Upper lobe of right lung (tissue), 1 donor: ENCODE results near the gene RAB37. TPM values are rescaled to one million over a fixed set of nuclear protein-coding genes. Genes with fewer than 3 reads are reported as not detected.

Experiments
- ATAC-seq: fragments of 200-7000 bp; cut with Tn5 transposase; one replicate; pipeline ENCODE4 v1.9.1; 2020; ENCODE audit warnings: mild to moderate bottlenecking, moderate library complexity
- DNase-seq: peaks from one replicate; pipeline ENCODE4 v3.0.0-alpha.2; 2020
- H3K27ac ChIP-seq: fragments of 200-600 bp; one replicate; pipeline ENCODE4 v1.8.0; 2022
- H3K27me3 ChIP-seq: fragments of 200-600 bp; one replicate; pipeline ENCODE4 v1.8.0; 2022; ENCODE audit warnings: mild to moderate bottlenecking
- H3K36me3 ChIP-seq: fragments of 200-600 bp; one replicate; pipeline ENCODE4 v1.8.0; 2022
- H3K4me1 ChIP-seq: fragments of 200-600 bp; one replicate; pipeline ENCODE4 v1.8.0; 2022
- H3K4me3 ChIP-seq: fragments of 200-600 bp; one replicate; pipeline ENCODE4 v1.8.0; 2022; ENCODE audit warnings: mild to moderate bottlenecking
- H3K9me3 ChIP-seq: fragments of 200-600 bp; one replicate; pipeline ENCODE4 v1.8.0; 2022
- intact Hi-C: fragments of 100-400 bp; cut with DNase I; formaldehyde crosslinking; loops from one replicate; pipeline ENCODE4 v1.11.0; 2022
- total RNA-seq: library from RNA; stranded (reverse); fragmentation: NEBNext Ultra II Directional; extraction: Animal tissue kit (Norgen Biotek cat#: 25700); gene quantifications from one replicate; pipeline ENCODE4 v1.2.1, GENCODE V29; 2021
- TF ChIP-seq, protein P1 (sequence below): fragments of 200-600 bp; IDR thresholded peaks from one replicate; pipeline ENCODE4 v1.8.0; 2022; ENCODE audit warnings: antibody characterized with exemption
- donor health status: DM: no; HTN: yes; CAD: no; lungs with severe emphysema.

RAB37 gene
- total RNA-seq, 1 donor from 2014 or later: 6.8 TPM

- TF ChIP-seq, protein P1, sequence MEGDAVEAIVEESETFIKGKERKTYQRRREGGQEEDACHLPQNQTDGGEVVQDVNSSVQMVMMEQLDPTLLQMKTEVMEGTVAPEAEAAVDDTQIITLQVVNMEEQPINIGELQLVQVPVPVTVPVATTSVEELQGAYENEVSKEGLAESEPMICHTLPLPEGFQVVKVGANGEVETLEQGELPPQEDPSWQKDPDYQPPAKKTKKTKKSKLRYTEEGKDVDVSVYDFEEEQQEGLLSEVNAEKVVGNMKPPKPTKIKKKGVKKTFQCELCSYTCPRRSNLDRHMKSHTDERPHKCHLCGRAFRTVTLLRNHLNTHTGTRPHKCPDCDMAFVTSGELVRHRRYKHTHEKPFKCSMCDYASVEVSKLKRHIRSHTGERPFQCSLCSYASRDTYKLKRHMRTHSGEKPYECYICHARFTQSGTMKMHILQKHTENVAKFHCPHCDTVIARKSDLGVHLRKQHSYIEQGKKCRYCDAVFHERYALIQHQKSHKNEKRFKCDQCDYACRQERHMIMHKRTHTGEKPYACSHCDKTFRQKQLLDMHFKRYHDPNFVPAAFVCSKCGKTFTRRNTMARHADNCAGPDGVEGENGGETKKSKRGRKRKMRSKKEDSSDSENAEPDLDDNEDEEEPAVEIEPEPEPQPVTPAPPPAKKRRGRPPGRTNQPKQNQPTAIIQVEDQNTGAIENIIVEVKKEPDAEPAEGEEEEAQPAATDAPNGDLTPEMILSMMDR: no peak
- no peaks in the 10 kb centered on the region for H3K4me1 ChIP-seq
- H3K27me3 ChIP-seq: no peaks in the 10 kb centered on the region
- no peak overlapping the region for H3K27ac ChIP-seq
- H3K4me3 ChIP-seq: no peak overlapping the region
- intact Hi-C loops: no loop called here
- DNase-seq: peak; percentile 75
- no peaks in the 10 kb centered on the region for H3K36me3 ChIP-seq
- H3K9me3 ChIP-seq: no peaks in the 10 kb centered on the region
- ATAC-seq: peak; percentile 83
Observed at GRCh38 chr17:74704544-74704943, 32.5 kb upstream of the RAB37 start.

GRCh38 chr17:74711058-74711824, 25.8 kb upstream of the RAB37 start:
- no peaks in the 10 kb centered on the region for H3K36me3 ChIP-seq
- intact Hi-C loops: no loop called here
- H3K4me1 ChIP-seq: peaks cover 8% of the 10 kb centered on the region
- no peaks in the 10 kb centered on the region for H3K9me3 ChIP-seq
- peak; percentile 57 for DNase-seq
- TF ChIP-seq, protein P1: no peak
- H3K27ac ChIP-seq: no peak overlapping the region
- no peaks in the 10 kb centered on the region for H3K27me3 ChIP-seq
- H3K4me3 ChIP-seq: peak overlapping the region; percentile 43
- ATAC-seq: no peak

- intact Hi-C loops: no loop called here
- peak; percentile 52 for DNase-seq
- H3K4me1 ChIP-seq: peaks cover 8% of the 10 kb centered on the region
- TF ChIP-seq, protein P1: no peak
- H3K4me3 ChIP-seq: peak overlapping the region; percentile 43
- no peaks in the 10 kb centered on the region for H3K36me3 ChIP-seq
- no peak for ATAC-seq
- H3K27ac ChIP-seq: peak overlapping the region; percentile 32
- H3K9me3 ChIP-seq: no peaks in the 10 kb centered on the region
- no peaks in the 10 kb centered on the region for H3K27me3 ChIP-seq
Observed at GRCh38 chr17:74712301-74712700, 24.8 kb upstream of the RAB37 start.

DNA sequence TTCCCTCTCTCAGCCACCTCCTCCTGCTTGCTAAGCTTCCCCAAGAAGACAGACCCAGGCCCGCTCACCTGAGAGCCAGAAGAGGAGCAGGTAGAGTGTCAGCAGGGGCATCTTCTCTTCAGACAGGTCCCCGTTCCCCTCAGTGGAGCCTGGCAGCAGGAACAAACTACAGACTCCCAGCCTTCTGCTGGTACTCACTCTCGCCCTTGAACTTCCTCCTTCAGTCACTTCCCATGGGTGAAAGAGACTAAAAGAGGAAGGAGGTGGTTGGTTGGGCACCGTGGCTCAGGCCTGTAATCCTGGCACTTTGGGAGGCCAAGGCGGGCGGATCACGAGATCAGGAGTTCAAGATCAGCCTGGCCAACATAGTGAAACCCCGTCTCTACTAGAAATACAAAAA, 24.3 kb upstream of the RAB37 start, which contains the start of gene CD300LF:
CD300LF (minus strand) TSS at position 168 of the 400 bp plus-strand sequence; CDS start at position 111, 57 bp downstream.
- no peaks in the 10 kb centered on the region for H3K36me3 ChIP-seq

DNA sequence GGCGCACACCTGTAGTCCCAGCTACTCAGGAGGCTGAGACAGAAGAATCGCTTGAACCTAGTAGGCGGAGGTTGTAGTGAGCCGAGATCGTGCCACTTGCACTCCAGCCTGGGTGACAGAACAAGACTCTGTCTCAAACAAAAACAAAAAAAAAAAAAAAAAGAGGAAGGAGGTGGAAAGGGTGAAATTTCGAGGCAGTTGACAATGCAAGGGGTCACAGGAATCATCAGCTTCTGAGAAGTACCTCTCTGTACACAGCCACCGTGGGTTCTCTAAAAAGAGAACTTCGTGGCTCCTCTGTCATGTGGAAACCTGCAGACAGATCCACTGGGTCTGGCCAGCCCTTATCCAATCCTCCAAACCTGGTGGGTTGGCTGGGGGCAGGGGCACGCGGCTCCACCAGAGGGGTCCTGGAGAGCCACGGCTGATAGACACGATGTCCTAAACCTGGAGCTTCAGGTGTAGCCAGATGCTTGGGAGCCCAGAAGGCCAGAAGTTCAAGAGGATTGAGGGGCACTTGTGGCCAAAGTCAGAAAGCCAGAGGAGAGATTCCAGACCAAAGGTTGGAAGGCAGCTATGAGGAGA, 23.8 kb upstream of the RAB37 start:
- Histone ChIP-seq H3K27ac (no peak overlapping the region), H3K4me3 (no peak overlapping the region), H3K27me3 (no peaks in the 10 kb centered on the region), H3K9me3 (no peaks in the 10 kb centered on the region), H3K4me1 (peaks cover 8% of the 10 kb centered on the region), H3K36me3 (no peaks in the 10 kb centered on the region)
- ATAC-seq (peak; percentile 64), DNase-seq (peak; percentile 55)
- TF ChIP-seq, protein P1: no peak
- intact Hi-C loops: no loop called here

More for the DNA sequence above, 24.3 kb upstream of the RAB37 start, which contains the start of gene CD300LF:
- Histone ChIP-seq H3K27ac (peak within 1 kb of the TSS; percentile 32), H3K4me1 (peaks cover 8% of the 10 kb centered on the region), H3K9me3 (no peaks in the 10 kb centered on the region), H3K27me3 (no peaks in the 10 kb centered on the region), H3K4me3 (peak within 1 kb of the TSS; percentile 43)
- peak; percentile 83 for ATAC-seq
- TF ChIP-seq, protein P1: no peak
- DNase-seq: peak; percentile 82
- intact Hi-C loops: no loop called here
